Kidney epithelial cell (primary cell): ENCODE measurements around the gene SGIP1. TPM values are rescaled to one million over a fixed set of nuclear protein-coding genes. Genes with fewer than 3 reads are reported as not detected.

Experiments used
- DNase-seq: peaks from one replicate; pipeline ENCODE4 v3.0.0-alpha.2; 2010; ENCODE audit warnings: low read depth
- H3K27me3 ChIP-seq: 2 replicates; pipeline ENCODE4 v1.6.0; 2011; ENCODE audit warnings: low read length; ENCODE audit not compliant: control insufficient read depth, insufficient read depth
- H3K36me3 ChIP-seq: 2 replicates; pipeline ENCODE4 v1.5.1; 2011; ENCODE audit warnings: low read length; ENCODE audit not compliant: control insufficient read depth, insufficient read depth
- H3K4me3 ChIP-seq: 2 replicates; pipeline ENCODE4 v1.5.1; 2011; ENCODE audit warnings: low read depth, mild to moderate bottlenecking, control low read depth, low read length
- total RNA-seq: library from RNA; depleted of rRNA; stranded (reverse); fragments of >200 nt; gene quantifications from 2 replicates; pipeline ENCODE4 v1.2.3, GENCODE V29; 2015
- TF ChIP-seq, protein P1 (sequence below): IDR thresholded peaks from 2 replicates; pipeline ENCODE4 v1.5.1; 2011; ENCODE audit warnings: mild to moderate bottlenecking, moderate library complexity, low read length, control low read depth, inconsistent platforms; ENCODE audit not compliant: insufficient read depth, poor library complexity, severe bottlenecking

Gene SGIP1
- total RNA-seq, 1 donor from 2014 or later, result 6.9 TPM

DNA sequence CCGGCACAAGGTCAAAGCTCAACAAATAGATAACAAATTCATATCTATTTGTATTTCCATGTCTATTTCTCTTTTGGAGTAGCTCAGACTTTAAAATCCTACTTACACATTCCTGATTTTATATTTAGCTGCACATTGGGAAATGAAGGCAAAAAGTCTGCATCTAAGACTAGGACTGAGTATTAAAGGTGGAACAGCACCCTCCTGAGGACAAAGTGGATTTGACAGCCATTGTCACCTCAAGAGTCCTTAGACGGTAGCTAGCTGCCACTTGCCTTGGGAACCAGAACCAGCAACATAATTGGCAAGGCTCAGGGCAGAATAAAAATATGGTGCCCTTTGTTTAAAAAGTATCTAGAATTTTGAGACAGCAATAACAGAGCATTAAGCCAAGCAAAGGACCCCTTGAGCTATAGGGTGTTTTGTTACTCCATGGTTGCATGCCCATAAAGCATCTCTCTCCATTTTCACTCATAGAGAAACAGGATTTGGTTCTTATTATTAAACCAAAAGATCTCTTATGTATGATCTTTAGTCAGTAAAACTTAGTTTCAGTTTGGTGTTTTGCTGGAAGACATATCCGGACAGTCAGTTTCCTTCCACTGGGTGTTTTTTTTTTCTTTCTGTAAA is 30.0 kb upstream of the SGIP1 start:
- Histone ChIP-seq H3K4me3 (no peak overlapping the region), H3K27me3 (no peaks in the 10 kb centered on the region), H3K36me3 (no peaks in the 10 kb centered on the region)
- DNase-seq, result no peak
- TF ChIP-seq, protein P1, sequence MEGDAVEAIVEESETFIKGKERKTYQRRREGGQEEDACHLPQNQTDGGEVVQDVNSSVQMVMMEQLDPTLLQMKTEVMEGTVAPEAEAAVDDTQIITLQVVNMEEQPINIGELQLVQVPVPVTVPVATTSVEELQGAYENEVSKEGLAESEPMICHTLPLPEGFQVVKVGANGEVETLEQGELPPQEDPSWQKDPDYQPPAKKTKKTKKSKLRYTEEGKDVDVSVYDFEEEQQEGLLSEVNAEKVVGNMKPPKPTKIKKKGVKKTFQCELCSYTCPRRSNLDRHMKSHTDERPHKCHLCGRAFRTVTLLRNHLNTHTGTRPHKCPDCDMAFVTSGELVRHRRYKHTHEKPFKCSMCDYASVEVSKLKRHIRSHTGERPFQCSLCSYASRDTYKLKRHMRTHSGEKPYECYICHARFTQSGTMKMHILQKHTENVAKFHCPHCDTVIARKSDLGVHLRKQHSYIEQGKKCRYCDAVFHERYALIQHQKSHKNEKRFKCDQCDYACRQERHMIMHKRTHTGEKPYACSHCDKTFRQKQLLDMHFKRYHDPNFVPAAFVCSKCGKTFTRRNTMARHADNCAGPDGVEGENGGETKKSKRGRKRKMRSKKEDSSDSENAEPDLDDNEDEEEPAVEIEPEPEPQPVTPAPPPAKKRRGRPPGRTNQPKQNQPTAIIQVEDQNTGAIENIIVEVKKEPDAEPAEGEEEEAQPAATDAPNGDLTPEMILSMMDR, result peak; percentile 63

DNA sequence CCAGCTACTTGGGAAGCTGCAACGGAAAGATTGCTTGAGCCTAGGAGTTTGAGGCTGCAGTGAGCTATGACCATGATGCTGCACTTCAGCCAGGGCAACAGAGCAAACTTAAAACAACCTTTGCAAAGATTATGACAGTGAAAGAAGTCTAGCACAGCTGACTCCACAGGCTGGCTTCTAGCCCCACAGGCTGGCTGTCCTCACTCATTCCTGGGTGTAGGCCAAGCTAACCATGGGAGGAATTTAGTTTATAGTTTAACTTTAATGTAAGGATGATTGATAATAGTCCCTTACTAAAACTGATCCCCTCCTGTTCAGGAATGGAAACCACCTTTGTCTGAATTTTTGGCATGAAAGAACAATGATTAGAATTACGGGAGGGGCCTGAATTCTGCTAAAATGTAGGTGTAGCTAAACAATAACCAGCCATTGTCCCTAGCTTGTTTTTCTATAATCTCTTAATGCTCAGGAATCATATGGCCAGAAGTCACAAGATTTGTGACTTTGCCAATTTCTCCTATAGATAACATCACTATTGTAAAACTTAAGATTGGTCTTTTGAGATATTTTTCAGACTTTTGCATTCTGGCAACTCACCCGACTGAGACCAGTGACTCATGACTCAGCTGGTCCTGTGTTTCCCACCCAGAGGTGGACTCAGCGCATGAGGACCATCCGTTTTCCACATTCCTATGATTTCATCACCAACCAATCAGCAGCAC is 28.1 kb upstream of the SGIP1 start:
- no peaks in the 10 kb centered on the region for H3K27me3 ChIP-seq
- peak; percentile 93 for DNase-seq
- no peak overlapping the region for H3K4me3 ChIP-seq
- H3K36me3 ChIP-seq, result no peaks in the 10 kb centered on the region
- TF ChIP-seq, protein P1, result no peak

DNA sequence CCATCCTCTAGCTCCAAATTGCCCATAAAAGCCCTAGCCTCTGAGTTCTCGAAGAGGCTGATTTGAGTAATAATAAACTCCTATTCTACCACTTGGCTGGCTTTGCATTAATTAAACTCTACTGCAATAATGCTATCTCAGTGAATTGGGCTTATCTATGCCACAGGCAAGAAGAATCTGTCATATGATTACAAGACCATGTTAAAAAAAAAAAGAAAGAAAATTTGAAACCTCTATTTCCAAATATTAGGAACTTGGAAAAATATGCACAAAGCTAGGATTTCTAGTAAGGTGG is 27.6 kb upstream of the SGIP1 start:
- Histone ChIP-seq H3K36me3 (no peaks in the 10 kb centered on the region), H3K4me3 (no peak overlapping the region), H3K27me3 (no peaks in the 10 kb centered on the region)
- no peak for DNase-seq
- TF ChIP-seq, protein P1, result no peak

DNA sequence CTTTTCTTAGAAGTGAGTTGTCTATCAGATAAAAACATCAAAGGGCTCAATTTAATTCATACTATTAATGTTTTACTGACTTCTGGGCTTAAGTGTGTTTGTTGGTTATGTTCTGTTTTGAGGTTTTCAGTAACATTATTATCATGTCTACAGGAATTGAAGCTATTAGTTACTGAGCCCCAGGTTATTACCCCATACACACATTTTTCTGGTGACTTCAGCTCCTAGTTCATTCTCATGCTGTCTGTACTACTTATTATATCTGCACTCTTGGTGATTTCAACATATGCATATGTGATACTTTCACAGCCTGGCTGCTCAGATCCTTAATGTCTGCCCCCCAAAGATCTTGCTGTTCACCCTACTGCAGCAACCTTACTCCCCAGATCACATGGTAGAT is 27.0 kb upstream of the SGIP1 start:
- TF ChIP-seq, protein P1, result no peak
- Histone ChIP-seq H3K4me3 (no peak overlapping the region), H3K27me3 (no peaks in the 10 kb centered on the region), H3K36me3 (no peaks in the 10 kb centered on the region)
- no peak for DNase-seq

DNA sequence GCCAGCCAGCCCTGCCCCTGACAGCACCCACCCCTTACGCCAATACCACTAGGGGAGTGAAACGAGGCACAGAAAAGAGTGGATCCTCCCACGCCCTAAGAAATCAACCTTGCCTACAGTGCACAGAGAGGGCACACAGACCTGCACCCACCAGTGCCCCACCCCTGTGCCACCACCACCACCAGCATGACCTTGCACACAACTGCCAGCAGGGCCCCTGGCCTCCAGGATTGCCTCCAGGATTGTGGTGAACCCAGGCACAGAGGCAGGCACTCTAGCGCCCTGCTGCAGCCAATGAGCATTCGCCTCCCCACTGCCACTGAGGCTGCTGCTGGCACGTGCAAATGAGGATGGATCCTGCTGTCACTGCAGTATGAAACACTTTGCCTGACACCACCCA is 23.5 kb upstream of the SGIP1 start:
- TF ChIP-seq, protein P1, result no peak
- Histone ChIP-seq H3K27me3 (no peaks in the 10 kb centered on the region), H3K36me3 (no peaks in the 10 kb centered on the region), H3K4me3 (no peak overlapping the region)
- DNase-seq, result no peak

DNA sequence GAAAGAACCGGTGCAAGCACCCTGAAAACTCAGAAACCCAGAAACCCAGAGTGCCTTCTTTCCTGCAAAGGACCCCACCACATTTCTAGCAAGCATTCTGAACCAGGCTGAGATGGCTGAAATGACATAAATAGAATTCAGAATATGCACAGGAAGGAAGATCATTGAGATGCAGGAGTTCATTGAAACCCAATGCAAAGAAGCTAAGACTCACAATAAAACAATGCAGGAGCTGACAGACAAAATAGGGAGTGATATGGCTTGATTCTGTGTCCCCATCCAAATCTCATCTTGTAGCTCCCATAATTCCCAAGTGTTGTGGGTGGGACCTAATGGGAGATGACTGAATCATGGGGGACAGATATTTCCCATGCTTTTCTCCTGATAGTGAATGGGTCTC is 22.8 kb upstream of the SGIP1 start:
- Histone ChIP-seq H3K4me3 (no peak overlapping the region), H3K27me3 (no peaks in the 10 kb centered on the region), H3K36me3 (no peaks in the 10 kb centered on the region)
- TF ChIP-seq, protein P1, result no peak
- no peak for DNase-seq
